Measurements from ENCODE around the gene DHODH. TPM values are rescaled to one million over a fixed set of nuclear protein-coding genes. Genes with fewer than 3 reads are reported as not detected.

DHODH gene
- total RNA-seq, 2 donors from 2014 or later = 4.3 to 9.4 TPM

DNA sequence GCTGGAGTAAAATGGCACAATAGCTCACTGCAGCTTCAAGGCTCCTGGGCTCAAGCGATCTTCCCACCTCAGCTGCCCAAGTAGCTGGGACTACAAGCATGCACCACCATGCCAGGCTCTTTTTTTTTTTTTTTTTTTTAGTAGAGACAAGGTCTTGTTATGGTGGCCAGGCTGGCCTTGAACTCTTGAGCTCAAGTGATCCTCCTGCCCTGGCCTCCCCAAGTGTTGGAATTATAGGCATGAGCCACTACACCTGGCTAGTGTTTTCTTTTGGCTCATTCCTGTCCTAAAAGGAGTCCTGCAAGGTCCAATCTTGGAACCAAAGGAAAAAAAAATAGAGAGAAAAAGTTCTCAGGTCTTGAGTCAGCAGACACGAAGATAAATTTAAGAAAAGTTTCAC lies 39.2 kb upstream of the DHODH start:
- no peaks in the 10 kb centered on the region for H3K27me3 ChIP-seq
- no peak for DNase-seq
- TF ChIP-seq, protein P1, sequence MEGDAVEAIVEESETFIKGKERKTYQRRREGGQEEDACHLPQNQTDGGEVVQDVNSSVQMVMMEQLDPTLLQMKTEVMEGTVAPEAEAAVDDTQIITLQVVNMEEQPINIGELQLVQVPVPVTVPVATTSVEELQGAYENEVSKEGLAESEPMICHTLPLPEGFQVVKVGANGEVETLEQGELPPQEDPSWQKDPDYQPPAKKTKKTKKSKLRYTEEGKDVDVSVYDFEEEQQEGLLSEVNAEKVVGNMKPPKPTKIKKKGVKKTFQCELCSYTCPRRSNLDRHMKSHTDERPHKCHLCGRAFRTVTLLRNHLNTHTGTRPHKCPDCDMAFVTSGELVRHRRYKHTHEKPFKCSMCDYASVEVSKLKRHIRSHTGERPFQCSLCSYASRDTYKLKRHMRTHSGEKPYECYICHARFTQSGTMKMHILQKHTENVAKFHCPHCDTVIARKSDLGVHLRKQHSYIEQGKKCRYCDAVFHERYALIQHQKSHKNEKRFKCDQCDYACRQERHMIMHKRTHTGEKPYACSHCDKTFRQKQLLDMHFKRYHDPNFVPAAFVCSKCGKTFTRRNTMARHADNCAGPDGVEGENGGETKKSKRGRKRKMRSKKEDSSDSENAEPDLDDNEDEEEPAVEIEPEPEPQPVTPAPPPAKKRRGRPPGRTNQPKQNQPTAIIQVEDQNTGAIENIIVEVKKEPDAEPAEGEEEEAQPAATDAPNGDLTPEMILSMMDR (IDR thresholded peaks at IDR 0.05) = no peak
- H3K4me3 ChIP-seq = no peak overlapping the region
- no peaks in the 10 kb centered on the region for H3K9me3 ChIP-seq
- intact Hi-C loops (cut with DNase I) = no loop called here
- H3K36me3 ChIP-seq = no peaks in the 10 kb centered on the region
- H3K9ac ChIP-seq (ENCODE audit: low read depth in 2 of 2, low read length in 2 of 2) = no peak overlapping the region
- H3K27ac ChIP-seq = no peak overlapping the region
- no peaks in the 10 kb centered on the region for H3K4me1 ChIP-seq

DNA sequence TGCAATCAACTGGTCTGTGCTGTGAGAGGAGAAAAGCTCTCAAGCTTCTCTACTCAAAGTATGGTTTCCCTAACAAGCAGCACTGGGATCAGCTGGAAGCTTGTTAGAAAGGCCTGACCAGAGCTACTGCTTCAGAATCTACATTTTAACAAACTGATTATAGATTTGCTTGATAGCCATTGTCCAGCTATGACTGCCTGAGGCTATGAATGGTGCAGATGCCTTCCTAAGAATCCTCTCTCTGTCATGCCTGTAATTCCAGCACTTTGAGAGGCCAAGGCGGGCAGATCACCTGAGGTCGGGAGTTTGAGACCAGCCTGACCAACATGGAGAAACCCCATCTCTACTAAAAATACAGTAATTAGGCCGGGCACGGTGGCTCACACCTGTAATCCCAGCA lies 37.0 kb upstream of the DHODH start:
- no peaks in the 10 kb centered on the region for H3K9me3 ChIP-seq
- H3K9ac ChIP-seq (ENCODE audit: low read depth in 2 of 2, low read length in 2 of 2) = no peak overlapping the region
- H3K4me3 ChIP-seq = no peak overlapping the region
- no peak for DNase-seq
- TF ChIP-seq, protein P1 (IDR thresholded peaks at IDR 0.05) = no peak
- no peaks in the 10 kb centered on the region for H3K4me1 ChIP-seq
- intact Hi-C loops (cut with DNase I) = no loop called here
- H3K36me3 ChIP-seq = no peaks in the 10 kb centered on the region
- no peak overlapping the region for H3K27ac ChIP-seq
- H3K27me3 ChIP-seq = no peaks in the 10 kb centered on the region

DNA sequence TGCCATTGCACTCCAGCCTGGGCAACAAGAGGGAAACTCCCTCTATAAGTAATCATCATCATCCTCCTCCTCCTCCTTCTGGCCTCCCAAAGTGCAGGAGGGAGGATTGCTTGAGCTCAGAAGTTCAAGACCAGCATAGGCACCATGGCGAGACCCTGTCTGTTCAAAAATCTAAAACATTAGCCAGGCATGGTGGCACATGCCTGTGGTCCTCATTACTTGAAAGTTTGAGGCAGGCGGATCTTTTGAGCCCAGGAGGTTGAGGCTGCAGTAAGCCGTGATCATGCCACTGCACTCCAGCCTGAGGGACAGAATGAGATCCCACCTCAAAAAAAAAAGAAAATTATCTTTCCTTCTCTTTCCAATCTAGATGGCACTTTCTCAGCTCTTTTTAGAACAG lies 36.2 kb upstream of the DHODH start:
- intact Hi-C loops (cut with DNase I) = no loop called here
- H3K27me3 ChIP-seq = no peaks in the 10 kb centered on the region
- H3K9ac ChIP-seq (ENCODE audit: low read depth in 2 of 2, low read length in 2 of 2) = no peak overlapping the region
- H3K36me3 ChIP-seq = no peaks in the 10 kb centered on the region
- no peaks in the 10 kb centered on the region for H3K9me3 ChIP-seq
- no peak overlapping the region for H3K27ac ChIP-seq
- TF ChIP-seq, protein P1 (IDR thresholded peaks at IDR 0.05) = no peak
- H3K4me1 ChIP-seq = no peaks in the 10 kb centered on the region
- H3K4me3 ChIP-seq = no peak overlapping the region
- DNase-seq = no peak

DNA sequence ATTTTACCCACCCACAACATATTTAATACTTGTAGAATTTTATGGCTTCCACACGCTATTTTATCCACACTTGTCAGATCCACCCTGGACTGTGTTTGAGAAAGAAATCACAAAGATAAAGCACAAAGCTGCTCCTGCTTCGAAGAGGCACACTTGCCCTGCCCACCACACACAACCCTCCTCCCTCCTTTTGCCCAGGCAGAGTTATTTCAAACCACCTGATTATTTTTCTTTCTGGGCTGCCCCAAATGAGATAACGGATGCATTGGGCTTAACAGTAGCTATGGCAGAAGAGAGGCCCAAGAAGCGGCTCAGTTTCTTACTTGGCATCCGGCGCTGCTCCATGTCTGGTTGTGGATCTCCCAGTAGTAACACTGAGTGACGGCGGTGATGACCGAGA lies 35.5 kb upstream of the DHODH start:
- no peaks in the 10 kb centered on the region for H3K36me3 ChIP-seq
- no peak overlapping the region for H3K9ac ChIP-seq (ENCODE audit: low read depth in 2 of 2, low read length in 2 of 2)
- no peaks in the 10 kb centered on the region for H3K27me3 ChIP-seq
- TF ChIP-seq, protein P1 (IDR thresholded peaks at IDR 0.05) = no peak
- H3K27ac ChIP-seq = no peak overlapping the region
- DNase-seq = no peak
- H3K4me1 ChIP-seq = no peaks in the 10 kb centered on the region
- no peak overlapping the region for H3K4me3 ChIP-seq
- no peaks in the 10 kb centered on the region for H3K9me3 ChIP-seq
- intact Hi-C loops (cut with DNase I) = no loop called here

DNA sequence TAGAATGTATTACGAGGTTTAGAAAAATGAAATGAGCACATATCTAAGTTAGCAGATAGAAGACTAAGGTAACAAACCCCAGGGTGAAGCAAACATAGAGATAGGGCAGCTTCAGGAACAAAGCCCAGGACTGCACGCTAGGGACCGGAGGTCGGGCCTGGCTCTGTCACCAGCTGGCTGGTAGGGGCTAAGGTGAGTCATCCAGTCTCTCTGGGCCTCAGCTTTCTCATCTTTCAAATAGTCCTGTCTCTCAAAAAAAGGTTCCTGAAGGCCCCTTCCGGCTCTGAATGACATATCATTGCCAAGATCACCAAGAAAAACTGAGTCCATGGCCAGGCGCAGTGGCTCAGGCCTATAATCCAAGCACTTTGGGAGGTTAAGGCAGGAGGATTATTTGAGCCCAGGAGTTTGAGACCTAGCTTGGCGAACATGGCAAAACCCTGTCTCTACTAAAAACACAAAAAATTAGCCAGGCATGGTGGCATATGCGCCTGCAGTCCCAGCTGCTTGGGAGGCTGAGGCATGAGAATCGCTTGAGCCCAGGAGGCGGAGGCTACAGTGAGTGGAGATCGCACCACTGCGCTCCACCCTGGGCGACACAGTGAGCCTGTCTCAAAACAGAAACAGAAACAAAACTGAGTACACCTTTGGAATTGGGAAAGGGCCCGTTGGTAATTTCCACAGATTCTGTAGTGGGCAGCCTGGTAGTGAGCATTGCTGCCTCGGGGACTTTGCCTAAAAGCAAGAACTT lies 34.3 kb upstream of the DHODH start:
- H3K27ac ChIP-seq = no peak overlapping the region
- intact Hi-C loops (cut with DNase I) = no loop called here
- H3K9me3 ChIP-seq = no peaks in the 10 kb centered on the region
- TF ChIP-seq, protein P1 (IDR thresholded peaks at IDR 0.05) = no peak
- no peak overlapping the region for H3K4me3 ChIP-seq
- no peak overlapping the region for H3K9ac ChIP-seq (ENCODE audit: low read depth in 2 of 2, low read length in 2 of 2)
- H3K36me3 ChIP-seq = no peaks in the 10 kb centered on the region
- no peaks in the 10 kb centered on the region for H3K27me3 ChIP-seq
- DNase-seq = no peak
- no peaks in the 10 kb centered on the region for H3K4me1 ChIP-seq

All from colonic mucosa (tissue), 4 donors.